Mucosa of descending colon (tissue), 3 donors: ENCODE data around the gene PATJ. TPM values are rescaled to one million over a fixed set of nuclear protein-coding genes. Genes with fewer than 3 reads are reported as not detected.

Experiments
- ATAC-seq: fragments of 200-7000 bp; cut with Tn5 transposase; one replicate; pipeline ENCODE4 v1.9.1; 2020; ENCODE audit warnings: mild to moderate bottlenecking, moderate library complexity
- DNase-seq, 3 donors: peaks; one replicate each; pipeline ENCODE4 v3.0.0-alpha.2; 2020
- H3K36me3 ChIP-seq: fragments of 200-600 bp; one replicate; pipeline ENCODE4 v1.8.0; 2021; ENCODE audit warnings: low read depth, mild to moderate bottlenecking
- H3K4me1 ChIP-seq: fragments of 200-600 bp; one replicate; pipeline ENCODE4 v1.8.0; 2021; ENCODE audit warnings: low read depth, mild to moderate bottlenecking
- H3K4me3 ChIP-seq: fragments of 200-600 bp; one replicate; pipeline ENCODE4 v1.8.0; 2021; ENCODE audit warnings: mild to moderate bottlenecking
- H3K9me3 ChIP-seq: fragments of 200-600 bp; one replicate; pipeline ENCODE4 v1.8.0; 2021; ENCODE audit warnings: mild to moderate bottlenecking
- intact Hi-C, 2 donors: fragments of 100-400 bp; cut with DNase I in 1 of 2; cut with micrococcal nuclease in 1 of 2; formaldehyde crosslinking; loops; one replicate each; pipeline versions ENCODE4 v1.11.0 to v1.11.1; 2022; cut with DNase I, micrococcal nuclease
- total RNA-seq, 3 donors: library from RNA; stranded (reverse); fragmentation: NEBNext Ultra II Directional in 2 of 3; extraction: Animal tissue kit (Norgen Biotek cat#: 25700) in 2 of 3; gene quantifications; one replicate each; pipeline versions ENCODE4 v1.2.1 to v1.2.4, GENCODE V29; 2021 to 2023
- TF ChIP-seq, protein P1 (sequence below): fragments of 200-600 bp; IDR thresholded peaks from one replicate; pipeline ENCODE4 v1.8.0; 2022; ENCODE audit warnings: antibody characterized with exemption, mild to moderate bottlenecking
- donor health status: DM: no; HTN: no; CAD: no; lungs with moderate emphysema.
- donor health status: DM: no; HTN: no; CAD: no.
- donor health status: DM: no; HTN: yes; CAD: no.

PATJ gene
- total RNA-seq, 3 donors from 2014 or later: 58.6 to 112 (median 65.9) TPM

DNA sequence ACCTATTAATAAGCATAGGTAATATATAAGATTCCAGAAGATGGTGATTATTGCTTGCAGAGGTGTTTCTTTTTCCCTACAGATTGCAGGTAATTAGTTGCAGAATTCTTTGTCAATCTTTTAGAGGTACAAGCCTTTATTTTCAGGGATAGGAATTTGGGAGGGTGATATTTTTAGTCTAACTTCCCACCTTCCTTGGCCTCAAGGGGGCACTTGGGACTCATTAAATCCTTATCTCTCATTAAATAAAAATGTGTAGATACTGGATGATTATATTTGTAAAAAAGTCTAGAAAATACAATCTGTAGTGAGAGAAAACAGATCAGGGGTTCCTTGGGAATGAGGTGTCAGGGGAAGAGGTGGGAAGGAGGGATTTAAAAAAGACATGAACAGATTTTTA is 179.2 kb downstream of the PATJ start:
- intact Hi-C loops: no loop called here
- TF ChIP-seq, protein P1, sequence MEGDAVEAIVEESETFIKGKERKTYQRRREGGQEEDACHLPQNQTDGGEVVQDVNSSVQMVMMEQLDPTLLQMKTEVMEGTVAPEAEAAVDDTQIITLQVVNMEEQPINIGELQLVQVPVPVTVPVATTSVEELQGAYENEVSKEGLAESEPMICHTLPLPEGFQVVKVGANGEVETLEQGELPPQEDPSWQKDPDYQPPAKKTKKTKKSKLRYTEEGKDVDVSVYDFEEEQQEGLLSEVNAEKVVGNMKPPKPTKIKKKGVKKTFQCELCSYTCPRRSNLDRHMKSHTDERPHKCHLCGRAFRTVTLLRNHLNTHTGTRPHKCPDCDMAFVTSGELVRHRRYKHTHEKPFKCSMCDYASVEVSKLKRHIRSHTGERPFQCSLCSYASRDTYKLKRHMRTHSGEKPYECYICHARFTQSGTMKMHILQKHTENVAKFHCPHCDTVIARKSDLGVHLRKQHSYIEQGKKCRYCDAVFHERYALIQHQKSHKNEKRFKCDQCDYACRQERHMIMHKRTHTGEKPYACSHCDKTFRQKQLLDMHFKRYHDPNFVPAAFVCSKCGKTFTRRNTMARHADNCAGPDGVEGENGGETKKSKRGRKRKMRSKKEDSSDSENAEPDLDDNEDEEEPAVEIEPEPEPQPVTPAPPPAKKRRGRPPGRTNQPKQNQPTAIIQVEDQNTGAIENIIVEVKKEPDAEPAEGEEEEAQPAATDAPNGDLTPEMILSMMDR: no peak
- Histone ChIP-seq H3K4me3 (no peak overlapping the region), H3K4me1 (no peaks in the 10 kb centered on the region), H3K36me3 (no peaks in the 10 kb centered on the region), H3K9me3 (no peaks in the 10 kb centered on the region)
- DNase-seq: no peak
- ATAC-seq: no peak

DNA sequence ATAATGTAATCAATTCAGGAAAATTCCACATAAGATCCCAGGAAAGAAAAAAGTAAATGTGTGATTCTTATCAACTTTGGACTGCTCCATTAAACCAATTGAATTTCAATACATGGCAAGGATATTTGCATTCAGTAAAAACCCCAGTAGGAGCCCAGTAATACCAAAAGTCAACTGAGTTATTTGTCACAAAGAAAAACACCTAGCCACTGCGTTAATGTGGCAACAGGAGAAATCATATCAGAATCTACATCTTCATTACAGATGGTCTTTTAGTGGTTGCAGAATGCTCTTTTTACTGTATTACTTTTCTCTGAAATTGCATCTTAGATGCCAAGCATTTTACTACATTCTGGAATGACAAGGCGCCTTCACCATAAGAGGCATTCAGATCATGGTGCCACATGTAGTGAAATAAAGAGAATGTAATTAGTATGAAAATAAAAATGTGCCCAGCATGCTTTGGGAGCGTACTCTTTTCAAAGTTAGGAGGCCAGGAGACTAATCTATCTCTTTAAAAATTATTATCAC is 180.7 kb downstream of the PATJ start:
- no peak for ATAC-seq
- TF ChIP-seq, protein P1: no peak

DNA sequence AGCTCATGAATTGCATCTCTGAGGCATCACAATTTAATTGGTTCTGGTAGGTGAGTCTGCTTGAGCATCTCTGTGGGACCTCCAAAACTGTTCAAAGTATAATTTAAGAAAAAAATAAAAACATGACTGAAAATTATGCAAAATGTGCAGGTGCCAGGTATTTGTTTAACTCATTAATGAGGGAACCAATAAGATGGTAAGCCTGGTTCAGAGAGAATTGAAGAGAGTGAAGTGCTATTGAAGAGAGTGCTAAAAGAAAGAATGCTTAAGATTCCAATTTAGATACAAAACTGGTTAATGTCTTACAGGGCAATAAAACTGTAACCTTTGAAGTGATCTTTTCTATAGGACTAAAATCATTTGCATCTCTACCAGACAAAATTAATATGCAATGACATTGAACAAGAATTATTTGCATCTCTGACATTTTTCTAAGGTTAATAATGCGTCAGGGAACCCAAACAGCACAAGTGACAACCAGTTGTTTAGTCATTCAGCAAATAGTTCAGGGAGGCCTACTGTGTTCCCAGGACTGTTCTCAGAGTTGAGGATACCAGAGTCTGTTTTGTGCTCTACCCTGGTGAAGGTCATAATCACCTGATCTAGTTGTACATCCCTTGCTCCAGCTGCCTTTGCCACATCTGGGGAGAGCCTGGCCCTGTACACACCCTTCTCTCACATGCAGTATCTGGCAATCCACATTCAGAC is 183.5 kb downstream of the PATJ start:
- intact Hi-C loops: no loop called here
- no peaks in the 10 kb centered on the region for H3K36me3 ChIP-seq
- no peaks in the 10 kb centered on the region for H3K4me1 ChIP-seq
- DNase-seq (no peak), ATAC-seq (peak; percentile 26)
- H3K4me3 ChIP-seq: no peak overlapping the region
- TF ChIP-seq, protein P1: no peak
- no peaks in the 10 kb centered on the region for H3K9me3 ChIP-seq

More for the DNA sequence above, 180.7 kb downstream of the PATJ start:
- no peak for DNase-seq
- H3K36me3 ChIP-seq: no peaks in the 10 kb centered on the region
- H3K4me1 ChIP-seq: no peaks in the 10 kb centered on the region
- no peak overlapping the region for H3K4me3 ChIP-seq
- intact Hi-C loops: no loop called here
- no peaks in the 10 kb centered on the region for H3K9me3 ChIP-seq

DNA sequence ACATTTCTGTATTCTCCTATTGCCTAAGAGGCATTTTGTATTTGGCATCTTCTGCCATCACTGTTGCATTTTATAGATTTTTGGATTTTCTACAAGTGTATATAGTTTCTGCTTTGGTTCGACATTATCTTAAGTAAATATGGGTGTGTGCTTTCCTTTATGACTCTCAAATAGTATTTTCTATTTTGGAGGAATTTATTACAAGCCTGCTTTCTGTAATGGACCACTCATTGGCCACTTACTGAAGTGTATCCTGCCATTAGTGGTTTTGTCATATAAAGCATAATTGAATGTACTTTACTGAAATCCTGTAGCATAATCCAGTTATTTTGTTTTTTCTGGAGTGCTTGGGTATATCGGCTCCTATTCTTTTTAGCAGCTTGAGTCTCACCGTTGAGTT is 184.3 kb downstream of the PATJ start:
- intact Hi-C loops: no loop called here
- Histone ChIP-seq H3K4me3 (no peak overlapping the region), H3K36me3 (no peaks in the 10 kb centered on the region), H3K4me1 (no peaks in the 10 kb centered on the region), H3K9me3 (no peaks in the 10 kb centered on the region)
- ATAC-seq: no peak
- no peak for DNase-seq
- TF ChIP-seq, protein P1: no peak

DNA sequence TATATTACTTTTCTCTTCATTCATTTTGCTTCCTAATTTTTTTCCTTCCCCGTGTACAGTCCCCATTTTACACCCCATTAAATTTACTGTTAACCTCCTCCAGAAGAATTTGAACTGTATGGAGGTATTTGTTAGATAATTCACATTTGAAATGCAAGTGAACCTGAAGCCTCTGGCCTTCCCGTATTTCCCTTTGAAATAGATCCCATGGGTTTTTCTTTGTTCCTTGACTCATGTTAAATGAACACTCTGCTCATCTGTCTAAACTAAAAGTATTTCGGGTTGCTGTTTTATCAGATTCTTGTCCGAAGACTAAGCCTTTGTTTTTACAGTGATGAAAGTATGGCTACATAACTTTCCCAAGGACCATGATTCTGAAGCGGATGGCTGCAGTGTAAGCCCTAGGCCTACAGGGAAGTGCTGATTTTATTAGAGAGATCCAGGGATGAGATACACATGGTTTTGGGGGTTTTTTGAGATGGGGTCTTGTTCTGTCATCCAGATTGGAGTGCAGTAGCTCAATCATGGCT is 187.9 kb downstream of the PATJ start:
- Histone ChIP-seq H3K4me3 (no peak overlapping the region), H3K9me3 (no peaks in the 10 kb centered on the region), H3K4me1 (no peaks in the 10 kb centered on the region), H3K36me3 (no peaks in the 10 kb centered on the region)
- ATAC-seq: no peak
- intact Hi-C loops: no loop called here
- TF ChIP-seq, protein P1: no peak
- no peak for DNase-seq
